Measurements from ENCODE around the gene CLIP3.

- TF ChIP-seq SRF (IDR thresholded peaks at IDR 0.05; ENCODE audit: low read depth, low read length) (no peak), ZNF350 (CRISPR knock-in tag; IDR thresholded peaks at IDR 0.05; ENCODE audit: borderline replicate concordance, low read depth) (no peak), IRF9 (CRISPR knock-in tag; IDR thresholded peaks at IDR 0.05; ENCODE audit: borderline replicate concordance) (no peak), POLR2AphosphoS5 (IDR thresholded peaks at IDR 0.05; ENCODE audit: low read depth, low read length) (no peak), CTCF (CRISPR knock-in tag; IDR thresholded peaks at IDR 0.05) (no peak), NFYB (CRISPR knock-in tag; IDR thresholded peaks at IDR 0.05) (no peak), ZNF382 (CRISPR knock-in tag; IDR thresholded peaks at IDR 0.05; ENCODE audit: borderline replicate concordance) (no peak), MXD4 (CRISPR knock-in tag; IDR thresholded peaks at IDR 0.05) (no peak), NR3C1 (CRISPR knock-in tag; IDR thresholded peaks at IDR 0.05) (no peak), YY1 (IDR thresholded peaks at IDR 0.05; ENCODE audit: insufficient read depth, insufficient replicate concordance, low read depth, low read length) (no peak), PHB2 (IDR thresholded peaks at IDR 0.05; ENCODE audit: partially characterized antibody) (no peak)
Observed at GRCh38 chr19:35992907-35993765, 39.5 kb downstream of the CLIP3 start.

All from HepG2 (cell line).